T-helper 2 cell treated with Interferon-gamma antibody and Interleukin-4, amounts not matched to agents 5 μg/mL and 100 μg/mL, for 36 hours (primary cell): ENCODE measurements around the gene ZDHHC7.
"Not testable (repeated sequence)": the region's sequence is repeated elsewhere in the genome, so short reads cannot be mapped to it uniquely, and the experiment has no call there.

Experiments used
- DNase-seq: peaks from one replicate; pipeline ENCODE4 v3.0.0; 2021; ENCODE audit warnings: low spot score
- H3K27ac Mint-ChIP-seq: one replicate; pipeline ENCODE4 v1.8.0; 2021; ENCODE audit warnings: mild to moderate bottlenecking, mixed read lengths
- H3K27me3 Mint-ChIP-seq: one replicate; pipeline ENCODE4 v1.8.0; 2021; ENCODE audit warnings: low read depth, mixed read lengths
- H3K36me3 Mint-ChIP-seq: one replicate; pipeline ENCODE4 v1.8.0; 2021; ENCODE audit warnings: low read depth, mixed read lengths
- H3K4me1 Mint-ChIP-seq: one replicate; pipeline ENCODE4 v1.8.0; 2021; ENCODE audit warnings: low read depth, mixed read lengths
- H3K4me3 Mint-ChIP-seq: one replicate; pipeline ENCODE4 v1.8.0; 2022; ENCODE audit warnings: mild to moderate bottlenecking, moderate library complexity, mixed read lengths
- H3K9me3 Mint-ChIP-seq: one replicate; pipeline ENCODE4 v1.8.0; 2021; ENCODE audit warnings: mixed read lengths

ZDHHC7 gene

DNA sequence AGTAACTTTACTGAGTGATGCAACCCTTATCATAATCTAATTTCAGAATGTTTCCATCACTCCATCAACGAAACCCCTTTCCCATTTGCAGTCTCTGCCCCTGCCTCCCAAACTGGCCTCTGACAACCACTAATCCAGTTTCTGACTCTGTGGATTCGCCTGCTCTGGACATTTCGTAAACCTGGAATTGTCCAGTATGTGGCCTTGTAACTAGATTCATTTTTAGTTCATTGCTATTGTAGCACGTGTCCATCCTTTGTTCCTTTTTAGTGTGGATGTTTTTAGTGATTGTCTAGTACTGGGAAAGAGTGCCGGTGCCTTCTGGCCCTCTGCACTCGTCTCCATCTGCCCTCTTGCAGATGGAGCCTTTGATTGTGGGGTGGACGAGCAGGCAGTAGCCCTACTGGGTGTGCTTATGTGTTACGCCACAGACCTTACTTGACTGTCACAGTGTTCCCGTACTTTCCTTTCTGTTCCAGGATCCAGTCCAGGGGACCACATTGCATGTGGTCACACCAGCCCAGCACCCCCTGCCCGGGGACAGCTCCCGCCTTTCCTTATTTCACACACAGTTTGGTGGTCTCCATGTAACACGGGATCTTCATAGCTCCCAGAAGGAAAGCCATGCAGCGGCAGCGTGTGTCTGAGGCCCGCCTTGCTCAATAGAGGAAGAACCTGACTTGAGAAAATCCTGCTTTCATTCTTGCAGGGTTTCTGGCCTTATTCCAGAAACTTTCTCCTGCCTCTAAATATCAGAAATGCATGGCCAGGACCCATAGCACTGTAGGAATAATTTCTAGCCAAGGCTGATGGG, 25.1 kb upstream of the ZDHHC7 start:
- no peak for DNase-seq
- H3K4me3 Mint-ChIP-seq, result no peak overlapping the region
- H3K4me1 Mint-ChIP-seq, result peaks cover 1% of the 10 kb centered on the region
- H3K36me3 Mint-ChIP-seq, result peaks cover 2% of the 10 kb centered on the region
- H3K27me3 Mint-ChIP-seq, result no peaks in the 10 kb centered on the region
- no peak overlapping the region for H3K27ac Mint-ChIP-seq
- no peaks in the 10 kb centered on the region for H3K9me3 Mint-ChIP-seq

DNA sequence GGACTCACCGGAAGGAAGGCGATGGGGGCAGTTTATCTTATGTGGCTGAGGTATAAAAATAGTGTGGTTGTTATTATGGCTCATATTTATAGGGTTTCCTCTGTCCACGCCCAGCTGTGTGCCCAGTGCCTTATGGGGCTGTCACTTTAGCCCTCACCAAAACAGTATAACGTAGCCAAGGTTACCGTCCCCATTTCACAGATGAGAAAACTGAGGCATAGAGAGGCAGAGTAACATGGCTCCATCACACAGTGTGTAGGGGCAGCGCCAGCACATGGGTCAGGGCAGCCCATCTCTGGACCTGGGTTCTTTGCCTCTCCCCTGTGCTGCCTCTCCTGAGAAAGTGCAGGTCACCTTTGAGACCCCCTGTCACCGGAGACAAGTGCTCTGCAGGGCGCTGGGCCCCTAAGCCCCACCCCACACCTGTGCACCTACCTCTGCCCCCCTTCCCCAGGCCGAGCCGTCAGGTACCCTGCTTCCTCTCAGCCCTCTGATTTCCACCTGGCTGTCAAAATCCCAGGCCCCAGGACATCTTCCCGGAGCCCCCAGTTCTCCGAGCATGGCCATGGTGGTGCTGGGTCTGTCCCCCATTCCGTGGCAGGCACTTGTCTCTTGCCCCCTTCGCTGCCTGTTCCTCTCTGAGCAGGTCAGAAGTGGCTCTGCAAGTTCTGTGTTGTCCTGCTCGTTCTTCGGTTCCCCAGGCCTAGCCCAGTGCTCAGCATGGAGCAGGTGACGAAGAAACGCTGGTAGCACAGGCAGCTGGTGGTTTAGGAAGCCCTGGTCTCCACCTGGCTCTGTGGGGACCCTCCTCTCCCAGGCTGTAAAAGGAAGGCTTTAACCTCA, 23.5 kb upstream of the ZDHHC7 start:
- H3K36me3 Mint-ChIP-seq, result peaks cover 2% of the 10 kb centered on the region
- no peaks in the 10 kb centered on the region for H3K9me3 Mint-ChIP-seq
- H3K27me3 Mint-ChIP-seq, result no peaks in the 10 kb centered on the region
- DNase-seq, result no peak
- H3K27ac Mint-ChIP-seq, result no peak overlapping the region
- no peak overlapping the region for H3K4me3 Mint-ChIP-seq
- peaks cover 3% of the 10 kb centered on the region for H3K4me1 Mint-ChIP-seq

DNA sequence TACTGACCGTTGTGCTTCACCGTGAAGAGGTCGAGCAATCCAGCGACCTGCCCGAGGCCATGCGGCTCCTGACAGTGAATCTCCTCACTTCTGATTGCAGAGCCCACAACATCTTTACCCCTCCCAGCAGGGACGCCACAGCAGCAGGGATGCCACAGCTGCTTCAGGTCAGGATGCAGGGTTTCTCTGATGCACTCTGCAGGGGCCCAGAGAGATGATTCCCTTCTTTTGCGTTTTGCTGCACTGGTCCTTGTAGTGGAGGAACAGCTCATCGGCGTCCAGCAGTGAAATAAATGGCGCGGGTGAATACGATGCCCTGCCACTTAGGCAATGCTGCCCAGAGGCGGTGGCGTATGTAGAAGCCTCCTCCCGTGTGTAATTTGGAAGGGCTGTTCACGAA, 21.8 kb upstream of the ZDHHC7 start:
- Mint-ChIP-seq H3K27ac (no peak overlapping the region), H3K36me3 (peaks cover 2% of the 10 kb centered on the region), H3K27me3 (no peaks in the 10 kb centered on the region), H3K4me1 (peaks cover 18% of the 10 kb centered on the region), H3K4me3 (no peak overlapping the region), H3K9me3 (no peaks in the 10 kb centered on the region)
- no peak for DNase-seq

DNA sequence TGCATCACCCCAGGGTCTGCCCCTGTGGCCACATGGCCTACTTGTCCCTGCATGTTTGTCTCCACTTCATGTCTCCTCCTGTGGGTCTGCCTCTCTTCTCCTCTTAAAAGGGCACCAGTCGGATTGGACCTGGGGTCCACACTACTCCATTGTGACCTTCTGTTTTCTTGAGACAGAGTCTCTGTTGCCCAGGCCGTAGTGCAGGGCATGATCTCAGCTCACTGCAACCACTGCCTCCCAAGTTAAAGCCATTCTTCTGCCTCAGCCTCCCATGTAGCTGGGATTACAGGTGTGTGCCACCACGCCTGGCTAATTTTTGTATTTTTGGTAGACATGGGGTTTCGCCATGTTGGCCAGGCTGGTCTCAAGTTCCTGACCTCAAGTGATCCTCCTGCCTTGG, 20.9 kb upstream of the ZDHHC7 start:
- peaks cover 21% of the 10 kb centered on the region for H3K4me1 Mint-ChIP-seq
- not testable (repeated sequence) for H3K9me3 Mint-ChIP-seq, H3K27ac Mint-ChIP-seq, H3K4me3 Mint-ChIP-seq, H3K36me3 Mint-ChIP-seq, DNase-seq, H3K27me3 Mint-ChIP-seq

DNA sequence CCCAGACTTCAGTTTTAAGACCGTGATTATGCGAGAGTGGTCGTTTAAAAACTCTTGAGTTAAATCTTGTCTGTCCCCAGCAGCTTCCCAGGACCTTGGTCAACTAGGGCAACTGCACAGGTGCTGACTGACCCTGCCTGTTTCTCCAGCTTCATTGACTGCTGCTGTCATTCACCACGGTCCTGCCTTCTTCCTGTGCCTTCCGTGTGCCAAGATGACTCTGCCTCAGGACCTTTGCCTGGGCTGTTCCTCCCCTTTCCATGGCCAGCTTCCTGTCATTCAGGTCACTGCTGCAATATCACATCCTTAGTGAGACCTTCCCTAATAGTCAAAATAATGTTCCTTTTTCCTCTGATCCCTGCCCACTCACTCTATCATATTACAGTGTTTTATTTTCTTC, 20.1 kb upstream of the ZDHHC7 start:
- Mint-ChIP-seq H3K27ac (no peak overlapping the region), H3K4me1 (peaks cover 24% of the 10 kb centered on the region)

DNA sequence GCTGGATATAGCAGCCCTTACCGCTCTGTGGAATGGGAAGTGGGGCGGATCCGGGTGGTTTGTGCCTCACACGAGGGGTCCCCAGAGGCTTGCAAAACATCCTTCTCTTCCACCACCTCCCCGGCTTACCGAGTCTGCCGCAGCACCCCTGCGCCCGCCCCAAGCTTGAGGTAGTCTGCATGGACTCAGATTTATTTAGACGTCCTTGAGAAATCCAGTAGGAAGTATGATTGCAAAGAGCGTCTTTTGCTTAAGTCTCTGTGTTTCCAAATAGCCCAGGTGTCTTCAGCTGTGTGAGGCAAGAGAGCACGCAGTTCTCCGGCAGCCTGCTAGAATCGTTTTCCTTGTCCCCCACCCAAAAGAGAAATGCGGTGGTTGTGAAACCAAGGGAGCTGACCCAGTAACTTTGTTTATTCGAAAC, 18.7 kb upstream of the ZDHHC7 start:
- Mint-ChIP-seq H3K36me3 (peaks cover 2% of the 10 kb centered on the region), H3K9me3 (no peaks in the 10 kb centered on the region), H3K4me3 (peak overlapping the region; percentile 92), H3K27ac (no peak overlapping the region), H3K4me1 (peaks cover 29% of the 10 kb centered on the region), H3K27me3 (no peaks in the 10 kb centered on the region)
- no peak for DNase-seq

More for the DNA sequence above, 20.1 kb upstream of the ZDHHC7 start:
- Mint-ChIP-seq H3K9me3 (no peaks in the 10 kb centered on the region), H3K4me3 (no peak overlapping the region), H3K36me3 (peaks cover 2% of the 10 kb centered on the region), H3K27me3 (no peaks in the 10 kb centered on the region)
- DNase-seq, result no peak

DNA sequence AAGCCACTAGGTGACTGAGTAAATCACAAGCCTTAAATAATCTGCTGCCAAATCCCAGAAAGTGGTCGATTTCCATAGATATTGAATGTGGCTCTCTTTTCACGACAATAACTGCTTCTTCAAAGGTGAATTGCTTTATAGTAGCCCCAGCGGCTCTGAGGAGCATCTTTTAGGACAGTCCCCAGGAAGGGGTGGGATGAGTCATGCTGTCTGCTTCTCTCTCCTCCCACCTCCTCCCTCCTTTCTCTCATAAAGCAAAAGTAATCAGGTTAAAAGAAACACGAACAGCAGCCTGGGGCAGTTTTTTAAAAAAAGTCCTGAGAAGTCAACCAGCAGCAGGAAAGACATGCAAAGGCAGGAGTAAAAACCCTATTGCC, 18.1 kb upstream of the ZDHHC7 start:
- peak; percentile 70 for DNase-seq
- peak overlapping the region; percentile 92 for H3K4me3 Mint-ChIP-seq
- H3K4me1 Mint-ChIP-seq, result peaks cover 29% of the 10 kb centered on the region
- peaks cover 2% of the 10 kb centered on the region for H3K36me3 Mint-ChIP-seq
- peak overlapping the region; percentile 92 for H3K27ac Mint-ChIP-seq
- H3K27me3 Mint-ChIP-seq, result no peaks in the 10 kb centered on the region
- H3K9me3 Mint-ChIP-seq, result no peaks in the 10 kb centered on the region

DNA sequence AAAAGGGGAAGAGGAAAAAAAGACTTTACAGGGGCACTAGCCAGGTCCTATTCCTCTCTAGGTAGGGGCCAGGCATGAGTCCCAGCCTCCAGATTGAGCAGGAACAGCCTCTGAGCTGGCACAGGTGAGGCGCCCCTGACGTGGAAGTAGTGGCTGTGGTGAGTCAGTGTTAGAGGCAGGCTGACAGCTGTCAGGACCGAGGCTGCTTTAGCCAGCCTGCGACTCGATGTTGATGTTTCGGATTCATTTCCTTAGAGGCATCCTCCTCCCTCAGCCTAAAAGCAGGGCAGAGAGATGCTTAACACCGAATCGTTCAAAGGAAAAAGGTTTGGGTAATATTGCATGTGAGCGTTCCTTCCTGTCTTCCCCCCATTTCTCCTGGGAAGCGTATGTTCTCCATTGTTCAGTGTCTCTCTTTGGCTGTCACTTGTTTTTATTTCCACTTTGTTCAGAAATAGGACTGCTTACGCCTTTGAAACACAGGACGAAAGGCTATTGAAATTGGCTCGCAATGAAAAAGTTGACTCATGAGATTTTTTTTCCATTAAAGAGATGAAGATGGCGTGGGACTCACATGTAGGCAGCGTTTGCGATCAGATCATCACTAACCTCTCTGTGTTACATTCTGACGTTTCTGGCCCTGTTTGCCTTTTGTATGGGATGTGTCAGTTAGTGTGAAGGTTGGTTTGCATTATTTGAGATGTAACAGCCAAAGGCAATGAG, 17.5 kb upstream of the ZDHHC7 start:
- peaks cover 29% of the 10 kb centered on the region for H3K4me1 Mint-ChIP-seq
- peak overlapping the region; percentile 92 for H3K4me3 Mint-ChIP-seq
- H3K9me3 Mint-ChIP-seq, result no peaks in the 10 kb centered on the region
- H3K27ac Mint-ChIP-seq, result peak overlapping the region; percentile 92
- peak; percentile 77 for DNase-seq
- peaks cover 2% of the 10 kb centered on the region for H3K36me3 Mint-ChIP-seq
- H3K27me3 Mint-ChIP-seq, result no peaks in the 10 kb centered on the region

DNA sequence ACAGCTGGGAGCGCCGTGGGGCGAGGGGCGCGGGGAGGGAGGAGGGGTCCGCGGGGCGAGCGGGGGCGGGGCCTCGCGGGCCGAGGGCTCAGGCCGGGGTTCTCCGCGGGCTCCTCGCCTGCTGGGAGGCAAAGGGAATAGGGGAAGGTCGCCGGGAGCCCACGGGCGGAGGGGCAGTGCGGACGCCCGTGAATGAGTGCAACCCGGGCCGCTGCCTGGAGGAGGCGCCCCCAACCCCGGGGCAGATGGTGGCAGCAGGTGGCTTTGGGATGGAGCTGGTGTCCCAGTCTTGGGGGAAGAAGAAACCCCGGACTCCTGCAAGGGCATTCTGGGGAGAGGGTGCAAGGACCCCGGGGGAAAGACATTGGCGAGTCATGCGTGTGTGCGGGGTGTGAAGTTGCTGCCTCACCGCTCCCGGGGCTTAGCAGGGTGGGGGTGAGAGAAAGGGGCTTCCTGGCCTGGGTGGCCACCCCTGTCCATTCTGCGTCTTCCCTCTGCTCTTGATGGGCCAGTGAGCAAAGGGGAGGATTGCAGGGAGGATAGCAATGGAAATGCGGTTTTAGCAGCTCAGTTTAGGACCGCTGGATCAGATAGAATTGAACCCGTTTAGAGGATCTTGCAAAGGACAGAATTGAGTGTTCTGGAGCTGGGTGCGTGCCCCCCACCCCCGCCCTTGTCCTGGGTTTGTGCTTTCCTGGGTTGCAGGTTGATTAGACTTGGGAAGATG, 16.8 kb upstream of the ZDHHC7 start:
- peak overlapping the region; percentile 92 for H3K27ac Mint-ChIP-seq
- peaks cover 29% of the 10 kb centered on the region for H3K4me1 Mint-ChIP-seq
- DNase-seq, result no peak
- H3K27me3 Mint-ChIP-seq, result no peaks in the 10 kb centered on the region
- H3K36me3 Mint-ChIP-seq, result peaks cover 2% of the 10 kb centered on the region
- H3K9me3 Mint-ChIP-seq, result no peaks in the 10 kb centered on the region
- H3K4me3 Mint-ChIP-seq, result peak overlapping the region; percentile 92

DNA sequence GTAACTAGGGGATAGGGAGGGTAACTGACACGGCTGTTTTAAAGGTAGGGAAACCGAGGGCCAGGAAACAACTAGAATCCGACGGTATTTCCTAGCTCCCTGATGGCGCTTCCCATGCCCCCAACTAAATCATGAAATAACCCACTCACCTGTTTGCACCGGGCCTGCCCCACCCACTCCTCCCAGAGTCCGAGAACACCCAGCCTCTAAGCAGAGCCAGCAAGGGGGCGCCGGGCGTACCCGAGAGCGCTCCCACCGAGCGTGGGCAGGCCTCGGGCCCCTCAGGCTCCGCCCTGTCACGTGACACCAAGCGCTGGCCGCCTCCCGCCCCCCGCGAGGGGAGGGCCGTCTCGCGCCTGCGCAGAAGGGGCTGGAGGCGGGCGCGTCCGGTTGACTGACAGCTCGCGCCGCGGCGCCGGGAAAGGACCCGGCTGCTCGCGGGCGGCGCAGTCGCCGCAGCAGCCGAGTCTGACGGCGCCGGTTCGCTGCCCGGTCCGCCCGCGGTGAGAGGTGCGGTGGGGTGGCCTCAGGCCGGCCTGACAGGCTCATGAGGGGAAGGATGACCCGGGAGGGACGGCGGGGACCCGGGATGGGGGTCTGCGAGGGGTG, 16.1 kb upstream of the ZDHHC7 start, which contains the start of gene KIAA0513:
Gene KIAA0513, plus strand, starts transcription at position 447 of the 609 bp plus-strand sequence. CDS start 39,277 bp downstream, outside the sequence.
- H3K27me3 Mint-ChIP-seq, result no peaks in the 10 kb centered on the region
- peak within 1 kb of the TSS; percentile 92 for H3K27ac Mint-ChIP-seq
- H3K9me3 Mint-ChIP-seq, result no peaks in the 10 kb centered on the region
- peaks cover 29% of the 10 kb centered on the region for H3K4me1 Mint-ChIP-seq
- peaks cover 2% of the 10 kb centered on the region for H3K36me3 Mint-ChIP-seq
- peak within 1 kb of the TSS; percentile 92 for H3K4me3 Mint-ChIP-seq
- peak; percentile 97 for DNase-seq

DNA sequence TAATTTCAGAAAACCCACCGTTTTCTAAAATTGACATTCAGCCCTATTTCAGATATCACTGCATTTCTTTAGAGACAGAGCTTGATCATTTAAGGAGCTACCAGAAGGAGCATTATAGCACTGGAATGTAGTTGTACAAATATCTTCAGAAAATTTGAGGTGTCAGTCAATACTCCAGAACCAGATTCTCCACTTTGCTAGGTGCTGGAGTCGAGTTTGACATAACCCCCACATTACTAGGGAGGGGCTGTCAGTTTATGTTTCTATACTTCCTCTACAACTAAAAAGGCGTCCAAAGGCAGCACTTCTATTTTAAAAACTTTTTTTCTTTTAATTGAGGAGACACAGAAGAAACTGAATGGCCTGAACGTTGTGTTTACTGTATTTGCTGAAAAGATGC, 15.4 kb upstream of the ZDHHC7 start:
- DNase-seq, result no peak
- H3K36me3 Mint-ChIP-seq, result no peaks in the 10 kb centered on the region
- peak overlapping the region; percentile 90 for H3K4me3 Mint-ChIP-seq
- no peak overlapping the region for H3K27ac Mint-ChIP-seq
- no peaks in the 10 kb centered on the region for H3K27me3 Mint-ChIP-seq
- peaks cover 29% of the 10 kb centered on the region for H3K4me1 Mint-ChIP-seq
- H3K9me3 Mint-ChIP-seq, result no peaks in the 10 kb centered on the region

DNA sequence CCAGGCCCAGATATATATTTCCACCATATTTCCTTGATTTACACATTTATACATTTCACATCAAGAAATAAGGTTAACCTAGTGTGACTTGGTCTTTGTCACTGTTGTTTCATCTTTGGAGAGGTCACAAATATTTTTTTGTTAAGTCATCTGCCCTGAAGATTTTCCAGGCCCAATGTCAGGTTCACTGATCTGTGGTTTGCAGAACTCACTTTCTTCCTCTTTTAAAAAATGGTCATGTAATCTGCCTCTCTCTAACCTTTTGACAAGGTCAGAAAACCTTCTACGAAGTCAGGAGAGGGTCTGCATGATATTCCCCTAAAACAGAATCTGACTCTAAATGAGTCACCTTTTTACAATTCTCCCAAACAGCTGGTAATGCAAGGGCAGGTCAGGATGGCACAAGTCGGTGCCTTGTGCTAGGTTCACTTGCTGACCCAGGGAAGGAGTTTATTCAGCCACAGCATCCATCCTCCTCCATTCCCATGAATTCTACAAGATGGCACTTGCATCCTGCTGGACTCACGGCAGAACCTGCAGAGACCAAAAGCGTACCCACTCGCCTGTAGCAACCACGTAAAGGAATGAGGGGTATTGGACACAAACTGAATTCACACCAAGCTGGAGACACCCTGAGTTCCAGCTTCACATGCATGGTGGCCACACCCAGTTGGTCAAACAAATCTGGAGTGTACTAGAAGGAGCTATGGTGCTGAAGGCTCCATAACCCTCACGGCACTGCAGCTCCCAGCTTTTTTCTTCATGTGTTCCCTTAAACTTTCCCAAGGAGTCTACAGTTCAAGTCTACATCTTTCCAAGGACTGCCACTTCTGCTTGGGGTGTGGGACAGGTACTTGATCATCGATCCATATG, 14.7 kb upstream of the ZDHHC7 start:
- Mint-ChIP-seq H3K9me3 (no peaks in the 10 kb centered on the region), H3K27ac (no peak overlapping the region), H3K27me3 (peaks cover 3% of the 10 kb centered on the region), H3K4me3 (peak overlapping the region; percentile 90), H3K4me1 (peaks cover 28% of the 10 kb centered on the region), H3K36me3 (no peaks in the 10 kb centered on the region)
- no peak for DNase-seq
